ENCODE data around the gene TRIM29.

- TF ChIP-seq ZNF274 (IDR thresholded peaks at IDR 0.05; ENCODE audit: low read depth, low read length) (no peak), YY1 (IDR thresholded peaks at IDR 0.05; ENCODE audit: insufficient read depth, insufficient read length) (no peak), SUZ12 (IDR thresholded peaks at IDR 0.05; ENCODE audit: extremely low read depth, insufficient read depth, insufficient read length) (no peak)
Measured at GRCh38 chr11:120185706-120186455, 48.0 kb upstream of the TRIM29 start.
